SK-N-SH (cell line): ENCODE measurements around the gene CLCN1. TPM values are rescaled to one million over a fixed set of nuclear protein-coding genes. Genes with fewer than 3 reads are reported as not detected.

Source experiments
- CTCF ChIA-PET: fragments of 300-600, 350-600 bp; formaldehyde crosslinking; extraction: SDS; loops from one replicate; lab custom pipeline; 2021; lab: Yijun Ruan, JAX
- POLR2A ChIA-PET: fragments of 350-600 bp; sonication (Branson Sonifier 250); formaldehyde crosslinking; extraction: SDS; loops from one replicate; lab custom pipeline; 2020; ENCODE audit warnings: antibody characterized with exemption, inconsistent platforms; lab: Yijun Ruan, JAX
- DNase-seq: peaks from one replicate; pipeline ENCODE4 v3.0.0; 2012
- H2AFZ ChIP-seq: fragments of 200-600 bp; sonication (generic); 2 replicates; pipeline ENCODE4 v1.8.1; 2016; ENCODE audit warnings: antibody characterized with exemption, mild to moderate bottlenecking, low read depth
- H3F3A ChIP-seq: fragments of 200-600 bp; sonication (generic); replicated peaks from 2 replicates; pipeline ENCODE3; 2016; ENCODE audit warnings: antibody characterized with exemption, mild to moderate bottlenecking; ENCODE audit not compliant: insufficient read depth
- H3K27ac ChIP-seq, 2 experiments: fragments of 200-500 bp in 1 of 2; fragments of 200-600 bp in 1 of 2; sonication (Bioruptor generic) in 1 of 2; sonication (generic), shearing (Covaris generic) in 1 of 2; 2 replicates each; pipeline versions ENCODE4 v1.5.1 to v1.6.1; 2014 to 2016; ENCODE audit warnings: low read depth in 2 of 2, inconsistent platforms in 1 of 2, low read length in 1 of 2, mild to moderate bottlenecking in 1 of 2, mixed read lengths in 1 of 2
- H3K27me3 ChIP-seq: fragments of 200-600 bp; sonication (generic), shearing (Covaris generic); 2 replicates; pipeline ENCODE4 v1.6.1; 2016; ENCODE audit warnings: mixed run types; ENCODE audit not compliant: insufficient read depth
- H3K36me3 ChIP-seq, 2 experiments: fragments of 200-500 bp in 1 of 2; fragments of 200-600 bp in 1 of 2; sonication (Bioruptor generic) in 1 of 2; sonication (generic) in 1 of 2; replicated peaks in 1 of 2; 2 replicates each; pipeline versions ENCODE3 to v1.5.1; 2014 to 2016; ENCODE audit warnings: low read length in 1 of 2, mild to moderate bottlenecking in 1 of 2; ENCODE audit not compliant: insufficient read depth in 2 of 2, control insufficient read depth in 1 of 2
- H3K4me1 ChIP-seq, 2 experiments: fragments of 200-500 bp in 1 of 2; fragments of 200-600 bp in 1 of 2; sonication (Bioruptor generic) in 1 of 2; sonication (generic), shearing (Covaris generic) in 1 of 2; 2 replicates each; pipeline versions ENCODE4 v1.5.1 to v1.6.1; 2014 to 2016; ENCODE audit warnings: low read depth in 1 of 2, low read length in 1 of 2, mixed run types in 1 of 2; ENCODE audit not compliant: insufficient read depth in 2 of 2, control insufficient read depth in 1 of 2
- H3K4me2 ChIP-seq: fragments of 200-600 bp; sonication (generic), shearing (Covaris generic); 2 replicates; pipeline ENCODE4 v1.6.1; 2017; ENCODE audit warnings: mixed run types
- H3K4me3 ChIP-seq, 2 experiments: fragments of 200-500 bp in 1 of 2; fragments of 200-600 bp in 1 of 2; sonication (Bioruptor generic) in 1 of 2; sonication (generic), shearing (Covaris generic) in 1 of 2; 2 replicates each; pipeline versions ENCODE4 v1.5.1 to v1.8.1; 2014 to 2016; ENCODE audit warnings: low read depth in 2 of 2, inconsistent platforms in 1 of 2, low read length in 1 of 2, mild to moderate bottlenecking in 1 of 2, mixed read lengths in 1 of 2, moderate library complexity in 1 of 2
- H3K79me2 ChIP-seq: fragments of 200-600 bp; sonication (generic); 2 replicates; pipeline ENCODE4 v1.8.1; 2017; ENCODE audit warnings: mild to moderate bottlenecking; ENCODE audit not compliant: insufficient read depth
- H3K9ac ChIP-seq: fragments of 200-600 bp; sonication (generic); 2 replicates; pipeline ENCODE4 v1.6.1; 2017; ENCODE audit warnings: mixed run types
- H3K9me2 ChIP-seq: fragments of 200-600 bp; sonication (generic); 2 replicates; pipeline ENCODE4 v1.6.1; 2017; ENCODE audit warnings: mixed run types
- H3K9me3 ChIP-seq: fragments of 200-600 bp; sonication (generic); 2 replicates; pipeline ENCODE4 v1.6.1; 2017; ENCODE audit warnings: mixed run types, mild to moderate bottlenecking, moderate library complexity
- H4K20me1 ChIP-seq: fragments of 200-600 bp; sonication (generic); 2 replicates; pipeline ENCODE4 v1.6.1; 2017; ENCODE audit warnings: mild to moderate bottlenecking, mixed run types; ENCODE audit not compliant: insufficient read depth
- FOXM1 ChIP-seq: IDR thresholded peaks from 2 replicates; pipeline ENCODE4 v1.4.0; 2012; ENCODE audit warnings: low read depth, mild to moderate bottlenecking
- MAX ChIP-seq: IDR thresholded peaks from 2 replicates; pipeline ENCODE4 v1.4.0; 2012; ENCODE audit warnings: low read depth
- MEF2A ChIP-seq: IDR thresholded peaks from 2 replicates; pipeline ENCODE4 v1.4.0; 2012; ENCODE audit warnings: low read depth, borderline replicate concordance
- NRF1 ChIP-seq: IDR thresholded peaks from 2 replicates; pipeline ENCODE4 v1.6.1; 2012; ENCODE audit warnings: low read depth, mild to moderate bottlenecking, low read length
- REST ChIP-seq: IDR thresholded peaks from 2 replicates; pipeline ENCODE4 v1.6.1; 2012; ENCODE audit warnings: mild to moderate bottlenecking, low read depth, low read length, moderate library complexity
- RFX5 ChIP-seq: IDR thresholded peaks from 2 replicates; pipeline ENCODE4 v1.6.1; 2012; ENCODE audit warnings: mild to moderate bottlenecking, improper control_type of control experiment, low read length
- RXRA ChIP-seq: IDR thresholded peaks from 2 replicates; pipeline ENCODE4 v1.4.0; 2012; ENCODE audit warnings: low read depth, mild to moderate bottlenecking, borderline replicate concordance
- ZBTB33 ChIP-seq: IDR thresholded peaks from 2 replicates; pipeline ENCODE4 v1.4.0; 2012; ENCODE audit warnings: low read depth, borderline replicate concordance
- WGBS: methylation state at CpG from one replicate; pipeline ENCODE4 v1.1.6; 2017; ENCODE audit warnings: low lambda C conversion rate; 5-methylcytosine and 5-hydroxymethylcytosine counted together
- polyA plus RNA-seq, 3 experiments: library from polyadenylated mRNA; depleted of rRNA; stranded (reverse); fragments of >200 nt; gene quantifications; 2 replicates each; pipeline ENCODE4 v1.2.3, GENCODE V29; 2012

The CLCN1 gene
- polyA plus RNA-seq, 1 of the 3 experiments (the other 2 are of a cell fraction) = 0.12 TPM

- TF ChIP-seq REST = no peak
- no peak for TF ChIP-seq MAX
- TF ChIP-seq ZBTB33 = no peak
- TF ChIP-seq RXRA = no peak
- no peak for TF ChIP-seq RFX5
- TF ChIP-seq MEF2A = no peak
- TF ChIP-seq, all 33 proteins: peak for 0
Measured at GRCh38 chr7:143284591-143285469, 31.1 kb upstream of the CLCN1 start, which contains the start of gene TMEM139 (continued).

- Histone ChIP-seq H3K27ac (no peak overlapping the region), H3F3A (no peaks in the 10 kb centered on the region), H2AFZ (no peak overlapping the region), H3K4me2 (no peak overlapping the region), H3K79me2 (peaks cover 20% of the 10 kb centered on the region), H3K4me3 (no peak overlapping the region), H3K9me2 (no peaks in the 10 kb centered on the region), H4K20me1 (peaks cover 8% of the 10 kb centered on the region; the same call in 1 of the 2 replicates), H3K9me3 (no peaks in the 10 kb centered on the region), H3K9ac (no peak overlapping the region), H3K27me3 (no peaks in the 10 kb centered on the region), H3K36me3 (peaks cover 0 to 4% of the 10 kb centered on the region in 2 experiments), H3K4me1 (peaks cover 8 to 22% of the 10 kb centered on the region in 2 experiments; a peak in 3 of 4 replicates)
- TF ChIP-seq NRF1 = no peak
- no peak for TF ChIP-seq REST
- TF ChIP-seq FOXM1 = no peak
- 79% methylated on average over 3 of the region's 3 CpGs for WGBS
- ChIA-PET CTCF (interaction anchor here (3.2 kb wide), 1 partner anchor 45 kb away, joined by 13 read pairs; no protein-coding TSS in a partner anchor), POLR2A (no interaction called here)
- no peak for DNase-seq
Measured at GRCh38 chr7:143285470-143285778, 30.5 kb upstream of the CLCN1 start.
